ENCODE measurements around the gene CLP1.

Gene CLP1

GRCh38 chr11:57667736-57668433, 10.3 kb downstream of the CLP1 start, which contains the start of gene ZDHHC5:
Gene ZDHHC5 (plus strand): TSS chr11:57668114. CDS start chr11:57673091, 4,977 bp downstream.
- peak; percentile 67 for TF ChIP-seq CTCF (IDR thresholded peaks at IDR 0.05)
- Histone ChIP-seq H3K27ac (peak within 1 kb of the TSS; percentile 99), H3K4me1 (ENCODE audit: control insufficient read depth in 1 of 2, insufficient read depth in 1 of 2, low read depth in 1 of 2, low read length in 1 of 2) (peaks cover 26 to 35% of the 10 kb centered on the region in 2 experiments), H3K4me3 (ENCODE audit: low read depth in 1 of 2, low read length in 1 of 2) (peak within 1 kb of the TSS; percentile 67 to 99), H3K36me3 (peaks cover 11% of the 10 kb centered on the region), H3K9me3 (no peaks in the 10 kb centered on the region), H3K27me3 (no peaks in the 10 kb centered on the region)

- H3K9me3 ChIP-seq, result no peaks in the 10 kb centered on the region
- H3K4me3 ChIP-seq (ENCODE audit: low read depth in 1 of 2, low read length in 1 of 2), result peak overlapping the region; percentile 67 to 99
- H3K4me1 ChIP-seq (ENCODE audit: control insufficient read depth in 1 of 2, insufficient read depth in 1 of 2, low read depth in 1 of 2, low read length in 1 of 2), result peaks cover 26 to 35% of the 10 kb centered on the region in 2 experiments
- peaks cover 16% of the 10 kb centered on the region for H3K36me3 ChIP-seq
- H3K27ac ChIP-seq, result peak overlapping the region; percentile 99
- H3K27me3 ChIP-seq, result no peaks in the 10 kb centered on the region
- no peak for TF ChIP-seq CTCF (IDR thresholded peaks at IDR 0.05)
Observed at GRCh38 chr11:57668434-57668782, 10.8 kb downstream of the CLP1 start.

GRCh38 chr11:57674251-57674650, 16.7 kb downstream of the CLP1 start:
- no peaks in the 10 kb centered on the region for H3K27me3 ChIP-seq
- no peaks in the 10 kb centered on the region for H3K9me3 ChIP-seq
- no peak overlapping the region for H3K27ac ChIP-seq
- H3K36me3 ChIP-seq, result peaks cover 62% of the 10 kb centered on the region
- no peak overlapping the region for H3K4me3 ChIP-seq (ENCODE audit: low read depth in 1 of 2, low read length in 1 of 2)
- no peak for TF ChIP-seq CTCF (IDR thresholded peaks at IDR 0.05)
- H3K4me1 ChIP-seq (ENCODE audit: control insufficient read depth in 1 of 2, insufficient read depth in 1 of 2, low read depth in 1 of 2, low read length in 1 of 2), result peaks cover 5 to 11% of the 10 kb centered on the region in 2 experiments

- Histone ChIP-seq H3K27me3 (no peaks in the 10 kb centered on the region), H3K4me3 (ENCODE audit: low read depth in 1 of 2, low read length in 1 of 2) (no peak overlapping the region), H3K4me1 (ENCODE audit: control insufficient read depth in 1 of 2, insufficient read depth in 1 of 2, low read depth in 1 of 2, low read length in 1 of 2) (no peaks in the 10 kb centered on the region), H3K36me3 (peaks cover 73% of the 10 kb centered on the region), H3K9me3 (no peaks in the 10 kb centered on the region), H3K27ac (no peak overlapping the region)
- TF ChIP-seq CTCF (IDR thresholded peaks at IDR 0.05), result no peak
Observed at GRCh38 chr11:57675176-57675941, 17.8 kb downstream of the CLP1 start.

- Histone ChIP-seq H3K27me3 (no peaks in the 10 kb centered on the region), H3K36me3 (peaks cover 86% of the 10 kb centered on the region), H3K9me3 (no peaks in the 10 kb centered on the region), H3K4me1 (ENCODE audit: control insufficient read depth in 1 of 2, insufficient read depth in 1 of 2, low read depth in 1 of 2, low read length in 1 of 2) (no peaks in the 10 kb centered on the region), H3K27ac (no peak overlapping the region), H3K4me3 (ENCODE audit: low read depth in 1 of 2, low read length in 1 of 2) (no peak overlapping the region)
- no peak for TF ChIP-seq CTCF (IDR thresholded peaks at IDR 0.05)
Observed at GRCh38 chr11:57679396-57679795, 21.8 kb downstream of the CLP1 start.
